Smooth muscle cell of the brain vasculature (primary cell): ENCODE data around the gene ARPP19.
A peak's percentile ranks its signal among the peaks of the same experiment; 100 is the strongest.
"Not testable (repeated sequence)": the region's sequence is repeated elsewhere in the genome, so short reads cannot be mapped to it uniquely, and the experiment has no call there.

ENCODE experiments used
- DNase-seq: peaks from one replicate; pipeline ENCODE4 v3.0.0-alpha.2; 2012; ENCODE audit warnings: low read depth, low spot score

The ARPP19 gene, protein sequence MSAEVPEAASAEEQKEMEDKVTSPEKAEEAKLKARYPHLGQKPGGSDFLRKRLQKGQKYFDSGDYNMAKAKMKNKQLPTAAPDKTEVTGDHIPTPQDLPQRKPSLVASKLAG

DNA sequence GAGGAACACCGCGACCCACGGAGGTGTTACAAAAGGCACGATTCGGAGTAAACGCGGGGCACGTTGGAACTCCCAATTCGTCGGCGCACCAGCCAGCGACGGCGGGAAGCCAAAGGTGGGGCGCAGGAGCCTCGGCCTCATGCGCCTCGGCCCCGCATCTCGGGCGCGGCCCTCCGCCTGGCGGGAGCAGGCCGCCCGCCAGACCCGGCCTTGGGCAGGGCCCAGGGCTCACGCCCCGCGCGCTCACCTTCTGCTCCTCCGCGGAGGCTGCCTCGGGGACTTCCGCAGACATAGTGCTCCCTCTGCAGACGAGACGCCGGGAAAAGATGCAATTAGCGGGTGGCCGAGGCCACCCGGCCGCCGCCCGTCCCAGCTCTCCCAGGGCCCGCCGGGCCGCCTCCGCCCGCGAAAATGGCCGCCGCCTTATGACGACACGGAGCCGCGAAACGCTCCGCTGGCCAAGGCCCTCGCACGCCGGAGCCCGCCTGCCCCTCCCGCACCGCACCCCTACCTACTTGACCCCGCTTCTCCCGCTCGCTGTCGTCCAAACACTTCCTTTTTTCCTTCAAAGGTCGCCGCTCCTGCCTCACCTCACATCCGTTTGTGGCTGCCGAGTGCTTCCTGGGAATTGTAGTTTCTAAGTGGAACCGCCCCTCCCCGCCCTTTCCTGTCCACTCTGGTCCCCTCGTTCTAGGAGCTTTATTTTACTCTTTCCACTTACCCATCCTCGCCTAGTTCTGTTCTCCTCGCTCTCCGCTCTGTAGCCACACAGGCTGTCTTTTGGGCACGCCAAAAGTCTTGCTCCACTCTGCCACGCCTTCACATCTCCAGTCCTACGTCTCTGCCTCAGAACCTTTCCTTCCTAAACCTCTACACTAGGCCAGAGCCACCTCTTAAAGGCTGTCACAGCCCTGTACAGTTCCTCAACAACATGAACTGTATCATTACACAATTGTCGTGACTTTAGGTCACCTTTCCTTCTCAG is at the start of gene ARPP19:
Gene ARPP19, minus strand, starts transcription at position 430 of the 985 bp plus-strand sequence. Its CDS starts 138 bp downstream, at position 292.
- DNase-seq = peak; percentile 70

DNA sequence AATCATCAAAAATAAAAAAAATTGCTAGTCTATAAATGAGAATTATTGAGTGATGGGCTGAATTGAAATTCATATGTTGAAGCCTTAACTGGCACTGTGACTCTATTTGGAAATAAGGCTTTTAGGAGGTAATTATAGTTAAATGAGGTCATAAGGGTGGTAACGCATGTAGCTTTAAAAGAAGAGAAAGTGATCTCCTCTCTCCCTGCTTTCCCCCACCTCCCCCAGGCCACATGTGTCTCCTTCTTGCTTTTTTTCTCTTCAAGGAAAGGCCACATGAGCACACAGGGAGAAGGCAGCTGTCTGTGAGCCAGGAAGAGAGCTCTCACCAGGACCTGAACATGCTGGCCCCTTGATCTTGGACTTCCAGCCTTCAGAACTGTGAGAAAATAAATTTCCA is 48.2 kb upstream of the ARPP19 start:
- DNase-seq = no peak

DNA sequence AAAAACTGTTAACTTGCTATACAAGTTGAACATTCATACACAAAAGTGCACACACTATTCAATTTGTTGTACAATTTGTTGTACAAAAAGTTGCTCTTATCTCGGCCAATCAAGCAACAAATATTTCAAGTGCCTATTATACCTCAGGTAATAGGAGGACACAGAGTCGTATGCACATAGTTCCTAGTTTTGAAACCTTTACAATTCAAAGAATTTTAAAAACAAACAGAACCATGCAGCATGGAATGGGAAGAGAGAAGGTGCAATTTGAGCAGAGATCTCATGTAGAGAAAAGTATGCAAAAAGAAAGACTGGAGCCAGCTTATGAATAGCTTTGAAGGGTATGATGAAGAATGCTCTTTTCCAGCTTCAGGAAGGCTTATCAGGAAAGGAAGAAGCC is 46.5 kb upstream of the ARPP19 start:
- DNase-seq = no peak

- no peak for DNase-seq
These were observed 40.8 kb upstream of the ARPP19 start for GRCh38 chr15:52609593-52609992.

GRCh38 chr15:52584414-52584813 is 15.6 kb upstream of the ARPP19 start:
- DNase-seq = no peak

- no peak for DNase-seq
These were observed 11.0 kb upstream of the ARPP19 start for GRCh38 chr15:52579852-52580251.

- DNase-seq = no peak
These were observed 7.9 kb upstream of the ARPP19 start for GRCh38 chr15:52576692-52577091.

DNA sequence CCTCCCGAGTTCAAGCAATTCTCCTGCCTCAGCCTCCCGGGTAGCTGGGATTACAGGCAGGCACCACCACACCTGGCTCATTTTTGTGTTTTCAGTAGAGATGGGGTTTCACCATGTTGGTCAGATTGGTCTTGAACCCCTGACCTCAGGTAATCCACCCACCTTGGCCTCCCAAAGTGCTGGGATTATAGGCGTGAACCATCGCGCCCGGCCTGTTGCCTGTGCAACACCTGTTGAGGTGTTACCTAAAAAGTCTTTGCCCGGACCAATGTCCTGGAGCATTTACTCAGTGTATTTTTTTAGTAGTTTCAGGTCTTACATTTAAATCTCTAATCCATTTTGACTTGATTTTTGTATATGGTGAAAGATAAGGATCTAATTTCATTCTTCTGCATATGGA is 6.7 kb upstream of the ARPP19 start:
- DNase-seq = not testable (repeated sequence)

GRCh38 chr15:52575072-52575471 is 6.2 kb upstream of the ARPP19 start:
- DNase-seq = no peak

GRCh38 chr15:52574623-52575022 is 5.8 kb upstream of the ARPP19 start:
- not testable (repeated sequence) for DNase-seq

DNA sequence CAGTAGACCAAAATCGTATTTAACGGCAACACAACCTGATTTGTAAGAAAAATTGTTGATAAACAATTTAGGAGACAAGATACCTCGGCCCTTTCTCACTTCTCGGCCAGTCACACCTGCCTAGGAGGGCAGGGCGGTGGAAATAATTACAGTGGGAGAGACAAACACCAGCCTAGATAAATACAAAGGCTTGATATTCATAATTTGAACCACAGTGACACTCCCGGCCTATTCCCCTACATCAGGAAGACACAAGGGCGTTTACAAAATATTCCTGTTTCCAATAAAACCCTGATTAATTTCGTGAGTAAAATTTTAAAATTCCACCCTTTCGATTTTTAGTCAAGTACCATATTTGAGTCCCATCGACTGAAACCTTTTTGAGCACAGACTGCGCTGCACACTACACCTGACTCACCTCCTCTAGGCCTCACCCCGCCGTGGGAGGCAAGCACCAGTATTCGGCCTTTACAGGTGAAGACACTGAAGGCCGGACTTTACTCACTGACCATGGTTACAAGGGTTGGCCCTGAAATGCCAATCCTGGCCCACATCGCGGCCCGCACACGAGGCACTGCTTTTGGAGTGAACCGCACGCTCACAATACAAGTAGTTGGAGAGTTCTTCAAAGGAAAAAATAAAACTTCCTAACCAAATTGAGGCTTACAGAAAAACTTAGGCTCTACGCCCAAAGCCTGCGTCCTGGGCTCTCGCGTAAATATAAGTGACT is 794 bp downstream of the ARPP19 start:
- DNase-seq = no peak

- no peak for DNase-seq
These were observed 1.9 kb downstream of the ARPP19 start for GRCh38 chr15:52566889-52567288.

DNA sequence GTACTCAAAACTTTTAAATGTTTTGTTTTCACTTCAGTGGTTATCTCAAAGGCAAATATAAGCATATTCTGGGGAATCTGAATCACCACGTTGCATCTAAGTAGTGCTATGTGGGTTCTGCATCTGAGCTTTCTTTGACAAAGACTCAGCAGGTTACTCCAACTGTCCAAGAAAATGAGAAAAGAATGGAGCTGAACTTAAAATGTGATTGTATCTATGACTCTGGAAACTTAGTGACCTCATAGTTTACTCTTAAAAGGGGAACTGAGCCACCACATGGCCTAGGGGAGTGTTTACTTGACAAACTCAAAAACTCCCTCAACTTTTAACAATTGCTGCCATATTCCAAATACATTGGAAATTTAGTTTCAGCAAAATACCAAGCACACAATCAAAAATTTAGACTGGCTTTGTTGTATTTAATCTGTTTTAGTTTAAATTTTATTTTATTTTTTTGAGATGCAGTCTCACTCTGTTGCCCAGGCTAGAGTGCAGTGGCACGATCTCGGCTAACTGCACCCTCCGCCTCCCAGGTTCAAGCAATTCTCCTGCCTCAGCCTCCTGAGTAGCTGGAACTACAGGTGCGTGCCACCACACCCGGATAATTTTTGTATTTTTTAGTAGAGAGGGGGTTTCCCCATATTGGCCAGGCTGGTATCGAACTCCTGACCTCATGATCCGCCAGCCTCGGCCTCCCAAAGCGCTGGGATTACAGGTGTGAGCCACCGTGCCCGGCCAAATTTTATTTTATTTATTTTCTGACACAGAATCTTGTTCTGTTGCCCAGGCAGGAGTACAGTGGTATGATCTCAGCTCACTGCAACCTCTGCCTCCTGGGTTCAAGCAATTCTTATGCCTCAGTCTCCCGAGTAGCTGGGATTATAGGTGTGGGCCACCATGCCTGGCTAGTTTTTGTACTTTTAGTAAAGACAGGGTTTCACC is 3.1 kb downstream of the ARPP19 start:
- DNase-seq = not testable (repeated sequence)

DNA sequence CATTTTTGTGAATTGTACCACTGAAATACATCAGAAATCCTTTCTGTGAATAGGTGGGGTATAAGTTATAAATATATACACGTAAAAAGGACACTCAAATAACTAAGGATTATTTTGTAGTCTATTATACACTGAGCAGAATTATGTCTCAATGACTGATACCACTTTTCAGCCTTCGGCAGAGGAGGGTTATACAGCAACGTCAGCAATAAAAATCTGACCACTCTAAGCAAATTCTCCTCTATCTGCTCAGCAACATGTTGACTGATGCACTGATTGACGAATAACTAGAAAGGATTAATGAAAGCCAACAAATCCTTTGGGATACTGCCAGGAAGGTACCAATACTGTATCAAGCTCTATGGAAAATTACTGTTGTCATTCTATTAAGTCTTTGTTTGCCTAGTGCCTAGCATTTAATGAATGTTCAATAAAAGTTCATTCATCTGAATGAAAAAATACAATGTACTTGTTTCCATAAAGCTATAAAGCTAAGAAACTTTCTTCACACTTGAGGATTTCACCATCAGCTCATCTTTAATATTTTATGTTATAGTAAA is 5.2 kb downstream of the ARPP19 start:
- DNase-seq = no peak

- no peak for DNase-seq
These were observed 9.3 kb downstream of the ARPP19 start for GRCh38 chr15:52559575-52559974.

GRCh38 chr15:52559022-52559421 is 9.8 kb downstream of the ARPP19 start:
- DNase-seq = no peak

GRCh38 chr15:52558196-52558595 is 10.6 kb downstream of the ARPP19 start:
- no peak for DNase-seq

GRCh38 chr15:52557274-52557641 is 11.6 kb downstream of the ARPP19 start:
- no peak for DNase-seq

- DNase-seq = no peak
These were observed 12.1 kb downstream of the ARPP19 start for GRCh38 chr15:52556524-52557273.

- no peak for DNase-seq
These were observed 16.5 kb downstream of the ARPP19 start for GRCh38 chr15:52552303-52552702.
